ENCODE measurements around the gene RGS7. TPM values are rescaled to one million over a fixed set of nuclear protein-coding genes. Genes with fewer than 3 reads are reported as not detected.

The RGS7 gene
- total and polyA plus RNA-seq, 2 of the 8 experiments (the other 6 are each of a cell fraction or from before 2014, with no cell fraction given) = 1.6 to 3.0 TPM

DNA sequence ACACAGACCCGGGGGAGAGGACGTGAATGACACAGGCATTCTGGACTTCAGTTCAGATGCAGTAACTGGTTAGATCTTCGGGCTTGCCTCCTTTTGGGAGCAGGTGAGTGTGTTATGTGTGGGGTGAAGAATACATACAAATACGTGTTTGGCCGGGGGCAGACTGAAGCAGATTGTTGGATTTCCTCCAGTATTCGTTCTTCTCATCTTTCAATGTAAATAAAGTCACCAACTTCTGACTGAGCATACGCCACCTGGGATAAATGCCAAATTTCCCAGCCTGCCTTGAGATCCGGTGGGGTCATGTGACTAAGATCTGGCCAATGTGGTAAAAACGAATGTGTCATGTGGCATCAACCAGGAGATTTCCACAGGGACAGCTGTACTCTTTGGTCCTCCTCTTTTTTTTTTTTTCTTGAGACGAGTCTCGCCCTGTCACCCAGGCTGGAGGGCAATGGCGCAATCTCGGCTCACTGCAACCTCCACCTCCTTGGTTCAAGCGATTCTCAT lies 189.8 kb downstream of the RGS7 start (continued):
- TF ChIP-seq, protein P1, sequence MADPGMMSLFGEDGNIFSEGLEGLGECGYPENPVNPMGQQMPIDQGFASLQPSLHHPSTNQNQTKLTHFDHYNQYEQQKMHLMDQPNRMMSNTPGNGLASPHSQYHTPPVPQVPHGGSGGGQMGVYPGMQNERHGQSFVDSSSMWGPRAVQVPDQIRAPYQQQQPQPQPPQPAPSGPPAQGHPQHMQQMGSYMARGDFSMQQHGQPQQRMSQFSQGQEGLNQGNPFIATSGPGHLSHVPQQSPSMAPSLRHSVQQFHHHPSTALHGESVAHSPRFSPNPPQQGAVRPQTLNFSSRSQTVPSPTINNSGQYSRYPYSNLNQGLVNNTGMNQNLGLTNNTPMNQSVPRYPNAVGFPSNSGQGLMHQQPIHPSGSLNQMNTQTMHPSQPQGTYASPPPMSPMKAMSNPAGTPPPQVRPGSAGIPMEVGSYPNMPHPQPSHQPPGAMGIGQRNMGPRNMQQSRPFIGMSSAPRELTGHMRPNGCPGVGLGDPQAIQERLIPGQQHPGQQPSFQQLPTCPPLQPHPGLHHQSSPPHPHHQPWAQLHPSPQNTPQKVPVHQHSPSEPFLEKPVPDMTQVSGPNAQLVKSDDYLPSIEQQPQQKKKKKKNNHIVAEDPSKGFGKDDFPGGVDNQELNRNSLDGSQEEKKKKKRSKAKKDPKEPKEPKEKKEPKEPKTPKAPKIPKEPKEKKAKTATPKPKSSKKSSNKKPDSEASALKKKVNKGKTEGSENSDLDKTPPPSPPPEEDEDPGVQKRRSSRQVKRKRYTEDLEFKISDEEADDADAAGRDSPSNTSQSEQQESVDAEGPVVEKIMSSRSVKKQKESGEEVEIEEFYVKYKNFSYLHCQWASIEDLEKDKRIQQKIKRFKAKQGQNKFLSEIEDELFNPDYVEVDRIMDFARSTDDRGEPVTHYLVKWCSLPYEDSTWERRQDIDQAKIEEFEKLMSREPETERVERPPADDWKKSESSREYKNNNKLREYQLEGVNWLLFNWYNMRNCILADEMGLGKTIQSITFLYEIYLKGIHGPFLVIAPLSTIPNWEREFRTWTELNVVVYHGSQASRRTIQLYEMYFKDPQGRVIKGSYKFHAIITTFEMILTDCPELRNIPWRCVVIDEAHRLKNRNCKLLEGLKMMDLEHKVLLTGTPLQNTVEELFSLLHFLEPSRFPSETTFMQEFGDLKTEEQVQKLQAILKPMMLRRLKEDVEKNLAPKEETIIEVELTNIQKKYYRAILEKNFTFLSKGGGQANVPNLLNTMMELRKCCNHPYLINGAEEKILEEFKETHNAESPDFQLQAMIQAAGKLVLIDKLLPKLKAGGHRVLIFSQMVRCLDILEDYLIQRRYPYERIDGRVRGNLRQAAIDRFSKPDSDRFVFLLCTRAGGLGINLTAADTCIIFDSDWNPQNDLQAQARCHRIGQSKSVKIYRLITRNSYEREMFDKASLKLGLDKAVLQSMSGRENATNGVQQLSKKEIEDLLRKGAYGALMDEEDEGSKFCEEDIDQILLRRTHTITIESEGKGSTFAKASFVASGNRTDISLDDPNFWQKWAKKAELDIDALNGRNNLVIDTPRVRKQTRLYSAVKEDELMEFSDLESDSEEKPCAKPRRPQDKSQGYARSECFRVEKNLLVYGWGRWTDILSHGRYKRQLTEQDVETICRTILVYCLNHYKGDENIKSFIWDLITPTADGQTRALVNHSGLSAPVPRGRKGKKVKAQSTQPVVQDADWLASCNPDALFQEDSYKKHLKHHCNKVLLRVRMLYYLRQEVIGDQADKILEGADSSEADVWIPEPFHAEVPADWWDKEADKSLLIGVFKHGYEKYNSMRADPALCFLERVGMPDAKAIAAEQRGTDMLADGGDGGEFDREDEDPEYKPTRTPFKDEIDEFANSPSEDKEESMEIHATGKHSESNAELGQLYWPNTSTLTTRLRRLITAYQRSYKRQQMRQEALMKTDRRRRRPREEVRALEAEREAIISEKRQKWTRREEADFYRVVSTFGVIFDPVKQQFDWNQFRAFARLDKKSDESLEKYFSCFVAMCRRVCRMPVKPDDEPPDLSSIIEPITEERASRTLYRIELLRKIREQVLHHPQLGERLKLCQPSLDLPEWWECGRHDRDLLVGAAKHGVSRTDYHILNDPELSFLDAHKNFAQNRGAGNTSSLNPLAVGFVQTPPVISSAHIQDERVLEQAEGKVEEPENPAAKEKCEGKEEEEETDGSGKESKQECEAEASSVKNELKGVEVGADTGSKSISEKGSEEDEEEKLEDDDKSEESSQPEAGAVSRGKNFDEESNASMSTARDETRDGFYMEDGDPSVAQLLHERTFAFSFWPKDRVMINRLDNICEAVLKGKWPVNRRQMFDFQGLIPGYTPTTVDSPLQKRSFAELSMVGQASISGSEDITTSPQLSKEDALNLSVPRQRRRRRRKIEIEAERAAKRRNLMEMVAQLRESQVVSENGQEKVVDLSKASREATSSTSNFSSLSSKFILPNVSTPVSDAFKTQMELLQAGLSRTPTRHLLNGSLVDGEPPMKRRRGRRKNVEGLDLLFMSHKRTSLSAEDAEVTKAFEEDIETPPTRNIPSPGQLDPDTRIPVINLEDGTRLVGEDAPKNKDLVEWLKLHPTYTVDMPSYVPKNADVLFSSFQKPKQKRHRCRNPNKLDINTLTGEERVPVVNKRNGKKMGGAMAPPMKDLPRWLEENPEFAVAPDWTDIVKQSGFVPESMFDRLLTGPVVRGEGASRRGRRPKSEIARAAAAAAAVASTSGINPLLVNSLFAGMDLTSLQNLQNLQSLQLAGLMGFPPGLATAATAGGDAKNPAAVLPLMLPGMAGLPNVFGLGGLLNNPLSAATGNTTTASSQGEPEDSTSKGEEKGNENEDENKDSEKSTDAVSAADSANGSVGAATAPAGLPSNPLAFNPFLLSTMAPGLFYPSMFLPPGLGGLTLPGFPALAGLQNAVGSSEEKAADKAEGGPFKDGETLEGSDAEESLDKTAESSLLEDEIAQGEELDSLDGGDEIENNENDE (IDR thresholded peaks at IDR 0.05; ENCODE audit: insufficient replicate concordance, low read length) = no peak
- TF ChIP-seq CBX8 (IDR thresholded peaks at IDR 0.05; ENCODE audit: borderline replicate concordance, low read depth, low read length) (no peak), CHD2 (IDR thresholded peaks at IDR 0.05; ENCODE audit: low read length) (no peak), HDAC6 (IDR thresholded peaks at IDR 0.05; ENCODE audit: low read depth, low read length) (no peak), YY1 (IDR thresholded peaks at IDR 0.05; ENCODE audit: low read depth, low read length) (no peak), SIRT6 (IDR thresholded peaks at IDR 0.05; ENCODE audit: low read length) (no peak), RBBP5 (IDR thresholded peaks at IDR 0.05; ENCODE audit: borderline replicate concordance, low read depth, low read length) (no peak), CHD1 (IDR thresholded peaks at IDR 0.05; ENCODE audit: low read depth, low read length) (no peak), RAD21 (IDR thresholded peaks at IDR 0.05 in 1 of 2, conservative IDR thresholded peaks at IDR 0.05 in 1 of 2; ENCODE audit: low read depth in 2 of 2, low read length in 2 of 2) (no peak), TAF7 (optimal IDR thresholded peaks at IDR 0.05; ENCODE audit: borderline replicate concordance, low read depth, low read length) (no peak), EGR1 (IDR thresholded peaks at IDR 0.05; ENCODE audit: borderline replicate concordance, low read depth, low read length) (no peak), SP1 (IDR thresholded peaks at IDR 0.05; ENCODE audit: low read depth, low read length) (no peak)
